CD4-positive, alpha-beta T cell treated with Interleukin-12 subunit alpha and Interleukin-12 subunit beta, for 1 hour (primary cell): ENCODE results near the gene HDAC8.
"Not testable (repeated sequence)": the region's sequence is repeated elsewhere in the genome, so short reads cannot be mapped to it uniquely, and the experiment has no call there.

Experiments used
- DNase-seq: peaks from one replicate; pipeline ENCODE4 v3.0.0-alpha.2; 2020

The HDAC8 gene

DNA sequence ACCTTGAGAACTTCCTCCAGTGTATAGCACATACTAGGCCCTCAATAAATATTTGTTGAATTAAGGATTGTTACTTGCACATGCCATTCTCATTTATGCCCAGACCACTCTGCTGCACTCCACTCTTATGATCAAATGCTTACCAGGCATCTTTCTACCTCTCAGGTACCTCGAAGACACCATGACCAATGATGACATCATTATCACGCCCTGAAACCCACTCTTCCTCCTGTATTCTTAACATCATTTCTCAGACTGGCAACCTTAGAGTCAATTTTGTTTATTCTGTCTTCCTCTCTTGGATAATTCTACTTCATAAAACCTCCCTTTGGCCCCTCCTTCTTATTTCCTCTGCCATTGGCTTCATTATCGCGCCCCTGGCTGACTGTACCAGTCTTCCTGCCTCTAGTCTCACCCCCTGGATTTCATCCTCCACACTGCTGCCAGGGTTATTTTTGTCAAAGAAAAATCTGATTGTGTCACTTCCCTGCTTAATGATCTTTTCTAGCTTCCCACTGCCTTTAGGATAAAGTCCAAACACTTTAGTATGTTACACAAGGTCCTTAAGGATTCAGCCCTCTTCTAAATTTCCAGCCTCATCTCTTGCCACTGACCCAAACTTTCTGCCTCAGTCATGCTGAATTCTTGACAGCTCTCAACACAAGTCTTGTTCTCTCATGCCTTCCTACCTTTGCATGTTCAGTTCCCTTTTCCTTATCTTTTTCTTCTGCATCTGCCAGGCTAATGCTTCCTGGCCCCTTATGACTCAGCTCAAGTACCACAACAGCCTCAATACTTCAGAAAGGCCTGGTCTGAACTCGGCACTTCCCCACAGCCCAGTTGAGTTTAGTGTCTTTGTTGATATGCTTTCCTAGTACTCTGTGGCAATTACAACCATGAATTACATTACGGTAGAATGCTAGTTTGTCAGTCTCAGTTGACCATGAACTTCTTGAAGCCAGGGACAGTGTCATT lies 45.8 kb downstream of the HDAC8 start:
- DNase-seq: no peak

DNA sequence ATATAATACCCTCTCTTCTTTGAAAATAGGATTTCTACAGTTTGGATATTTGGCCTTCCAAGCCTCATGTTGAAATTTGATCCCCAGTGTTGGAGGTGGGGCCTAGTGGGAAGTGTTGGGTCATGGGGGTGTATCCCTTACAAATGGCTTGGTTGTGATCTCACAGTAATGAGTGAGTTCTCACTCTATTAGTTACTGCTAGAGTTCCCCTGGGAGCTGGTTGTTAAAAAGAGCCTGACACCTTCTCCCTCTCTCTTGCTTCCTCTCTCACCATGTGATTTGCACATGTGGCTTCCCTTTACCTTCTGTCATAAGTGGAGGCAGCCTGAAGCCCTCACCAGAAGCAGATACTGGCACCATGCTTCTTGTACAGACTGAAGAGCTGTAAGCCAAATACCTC lies 73.9 kb downstream of the HDAC8 start:
- no peak for DNase-seq

DNA sequence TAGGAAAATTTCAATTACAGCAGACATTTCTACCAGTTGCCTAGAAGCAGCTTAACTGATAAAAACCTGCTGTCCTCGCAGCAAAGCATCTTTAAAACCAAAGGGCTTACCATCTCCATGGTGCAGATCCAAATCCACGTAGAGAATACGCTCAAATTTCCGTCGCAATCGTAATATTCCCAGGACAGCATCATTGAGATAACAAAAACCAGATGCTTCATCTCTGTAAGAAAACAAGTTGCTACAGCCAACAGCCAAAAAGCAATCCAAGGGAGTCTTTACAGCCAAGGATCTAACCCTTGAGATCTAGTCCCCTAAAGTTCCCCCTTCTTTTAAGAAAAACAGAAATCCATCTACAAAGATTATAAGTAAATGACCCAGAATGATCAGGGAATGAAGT lies 77.6 kb downstream of the HDAC8 start:
- no peak for DNase-seq

DNA sequence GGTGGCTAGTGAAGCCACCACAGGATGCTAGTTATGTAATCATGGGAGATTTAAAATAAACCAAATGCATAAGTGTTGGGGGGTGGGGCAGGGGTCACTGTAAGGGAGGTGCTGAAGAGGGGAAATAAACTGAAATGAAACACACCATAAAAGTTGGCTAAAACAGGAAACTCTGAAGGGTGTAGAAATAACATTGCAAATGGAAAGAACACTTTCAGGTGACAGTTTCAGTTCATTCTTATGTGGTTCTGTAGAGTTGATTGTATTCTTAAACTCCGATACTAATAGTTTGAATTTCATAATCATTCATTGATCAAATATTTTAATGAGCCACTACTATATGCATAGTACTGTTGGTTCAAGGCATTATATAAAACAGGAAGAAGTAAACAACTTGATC lies 80.1 kb downstream of the HDAC8 start:
- no peak for DNase-seq

DNA sequence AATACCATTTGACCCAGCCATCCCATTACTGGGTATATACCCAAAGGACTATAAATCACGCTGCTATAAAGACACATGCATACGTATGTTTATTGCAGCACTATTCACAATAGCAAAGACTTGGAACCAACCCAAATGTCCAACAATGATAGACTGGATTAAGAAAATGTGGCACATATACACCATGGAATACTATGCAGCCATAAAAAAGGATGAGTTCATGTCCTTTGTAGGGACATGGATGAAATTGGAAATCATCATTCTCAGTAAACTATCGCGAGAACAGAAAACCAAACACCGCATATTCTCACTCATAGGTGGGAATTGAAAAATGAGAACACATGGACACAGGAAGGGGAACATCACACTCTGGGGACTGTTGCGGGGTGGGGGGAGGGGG lies 82.4 kb downstream of the HDAC8 start:
- DNase-seq: not testable (repeated sequence)

DNA sequence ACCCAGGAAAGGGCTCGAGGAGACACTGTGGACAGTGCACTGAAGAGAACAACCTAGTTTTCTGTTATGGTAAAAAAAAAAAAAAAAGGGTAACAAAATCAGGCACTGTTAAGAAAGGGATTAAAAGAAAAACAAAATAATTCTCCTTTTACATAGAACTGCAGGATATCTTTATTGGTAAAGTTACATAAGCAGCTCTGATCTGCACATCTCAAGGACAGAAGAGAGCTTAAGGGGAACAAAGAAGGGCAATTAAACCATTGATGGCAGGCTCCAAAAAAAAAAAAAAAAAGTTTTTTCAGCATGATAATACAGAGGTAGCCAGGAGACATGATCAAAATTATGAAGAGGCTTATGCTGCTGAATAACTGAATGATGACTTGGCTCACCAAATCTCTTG lies 85.0 kb downstream of the HDAC8 start:
- DNase-seq: no peak

GRCh38 chrX:72479324-72480274 lies 93.0 kb downstream of the HDAC8 start:
- DNase-seq: no peak

DNA sequence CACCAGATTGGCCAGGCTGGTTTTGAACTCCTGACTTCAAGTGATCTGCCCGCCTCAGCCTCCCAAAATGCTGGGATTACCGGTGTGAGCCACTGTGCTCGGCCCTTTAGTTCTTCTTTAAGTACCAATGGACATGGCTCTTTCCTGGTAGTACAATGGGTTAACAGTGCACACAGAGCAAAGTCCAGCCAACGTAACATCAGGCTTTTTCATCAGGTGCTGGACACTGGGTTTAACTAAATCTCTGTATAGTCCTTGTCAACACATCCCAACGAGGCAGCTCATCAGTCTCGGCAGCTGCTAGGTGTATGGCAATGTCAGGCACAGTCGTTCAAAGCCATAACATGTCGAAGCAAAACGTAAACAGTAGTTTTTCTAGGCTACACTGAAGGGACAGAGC lies 93.8 kb downstream of the HDAC8 start:
- no peak for DNase-seq

GRCh38 chrX:72478351-72478750 lies 94.3 kb downstream of the HDAC8 start:
- DNase-seq: no peak

DNA sequence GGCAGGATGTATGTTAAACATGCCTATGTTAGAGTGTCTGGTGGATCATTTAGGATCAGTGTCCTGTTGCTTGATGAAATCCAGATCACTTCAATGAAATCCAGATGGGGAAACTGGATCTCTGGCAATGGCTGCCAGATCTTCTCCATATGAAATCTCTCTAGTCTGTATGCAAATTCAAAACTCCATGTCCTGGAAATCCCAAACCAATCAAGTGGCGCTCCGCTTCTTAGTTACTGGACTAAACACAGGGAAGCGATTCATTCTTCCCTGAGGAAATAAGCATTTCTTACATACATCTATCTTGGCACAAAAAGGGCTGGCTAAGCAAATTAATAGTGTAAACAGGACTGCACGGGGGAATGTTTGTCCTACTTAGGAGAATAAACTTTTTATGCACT lies 94.9 kb downstream of the HDAC8 start:
- no peak for DNase-seq

DNA sequence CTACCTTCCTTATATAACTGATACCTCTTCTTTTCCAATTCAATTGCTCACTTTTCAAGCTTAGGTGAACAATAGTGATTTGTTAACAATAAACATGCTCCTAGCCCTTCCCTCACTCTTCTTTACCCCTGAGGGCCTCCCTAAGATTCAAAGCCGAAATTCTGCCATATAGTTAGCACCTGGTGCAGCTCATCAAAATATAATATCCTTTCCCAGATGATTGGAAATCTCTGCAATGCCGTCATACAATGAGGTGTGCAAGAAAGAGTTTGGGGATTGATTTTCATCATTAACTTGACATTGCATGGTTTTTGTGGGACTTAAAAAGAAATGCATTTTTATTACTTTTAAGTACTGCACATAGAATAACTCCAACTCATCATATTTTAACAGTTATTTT lies 95.3 kb downstream of the HDAC8 start:
- DNase-seq: no peak

DNA sequence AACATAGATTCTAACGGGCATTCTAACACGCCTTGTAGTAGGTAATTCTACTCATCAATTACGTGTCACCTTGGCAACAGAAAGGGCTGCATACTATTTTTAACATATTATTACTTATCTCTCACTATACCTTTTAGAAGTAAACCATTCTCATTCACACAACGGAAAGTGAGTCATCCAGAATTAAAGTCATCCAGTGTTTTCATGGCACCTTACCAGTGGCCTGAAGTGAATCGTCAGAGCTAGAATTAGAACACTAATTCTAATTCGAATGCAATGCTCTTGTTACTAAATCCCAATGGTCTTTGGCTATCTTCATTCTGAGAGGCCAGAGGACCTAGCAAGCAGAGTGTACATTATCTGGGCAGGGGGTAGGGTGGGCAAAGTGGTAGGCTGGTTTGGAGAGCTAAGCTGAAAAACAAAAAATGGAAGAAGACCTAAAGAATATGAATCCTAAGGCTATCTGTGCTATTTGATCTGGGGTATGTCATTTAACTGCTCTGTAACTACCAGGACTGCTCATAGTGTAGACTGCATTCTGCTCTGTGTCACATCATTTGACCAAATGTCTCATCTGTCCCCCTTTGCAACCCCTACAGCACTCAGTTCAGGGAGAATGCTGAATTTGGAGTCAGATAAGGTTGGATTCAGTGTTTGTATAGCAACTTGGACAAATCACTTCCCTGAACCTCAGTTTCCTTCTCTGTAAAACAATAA lies 96.5 kb downstream of the HDAC8 start:
- no peak for DNase-seq

DNA sequence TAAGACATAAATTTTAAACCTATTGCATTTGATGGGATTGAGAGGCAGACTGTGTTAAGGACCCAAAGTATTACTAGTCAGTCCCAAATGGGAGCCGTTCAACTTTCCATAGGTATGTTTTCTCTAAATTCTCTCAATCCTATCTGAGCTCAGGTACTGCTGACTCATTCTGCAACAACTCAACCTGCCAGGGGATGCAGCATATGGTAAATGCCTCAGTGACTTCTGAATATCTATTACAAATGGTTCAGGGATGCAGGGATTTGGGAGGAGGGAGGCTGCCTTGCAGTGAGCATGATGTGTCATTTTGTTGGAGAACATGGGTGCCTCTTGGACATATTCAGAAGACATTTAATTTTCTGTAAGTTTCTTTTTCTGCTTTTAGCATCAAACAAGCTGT lies 97.3 kb downstream of the HDAC8 start:
- no peak for DNase-seq

DNA sequence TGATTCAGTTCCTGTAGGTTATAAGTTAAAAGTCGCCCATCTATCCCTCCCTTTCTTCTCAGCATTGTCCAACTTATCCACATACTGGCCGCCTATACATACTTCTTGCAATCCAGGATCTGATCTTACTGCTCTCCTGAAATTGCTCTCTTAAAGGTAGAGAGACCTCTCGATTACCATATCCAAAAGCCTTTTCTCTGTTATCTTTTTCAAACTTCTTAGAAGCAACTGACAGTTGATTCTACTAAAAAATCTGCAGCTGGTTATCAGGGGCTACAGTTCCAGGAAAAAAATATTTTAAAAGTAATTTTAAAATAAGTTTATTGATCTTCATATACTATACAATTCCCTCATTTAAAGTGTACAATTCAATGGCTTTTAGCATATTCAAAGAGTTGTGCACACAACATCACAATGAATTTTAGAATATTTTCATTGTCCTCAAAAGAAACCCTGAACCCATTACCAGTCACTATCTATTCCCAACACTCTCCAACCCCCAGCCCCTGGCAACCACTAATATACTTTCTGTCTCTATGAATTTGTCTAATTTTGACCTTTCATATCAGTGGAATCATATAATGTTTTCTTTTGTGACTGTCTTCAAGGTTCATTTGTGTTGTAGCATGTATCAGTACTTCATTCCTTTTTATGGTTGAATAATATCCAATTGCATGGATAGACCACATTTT lies 102.0 kb downstream of the HDAC8 start:
- DNase-seq: no peak

- DNase-seq: no peak
Measured at GRCh38 chrX:72470117-72470516, 102.5 kb downstream of the HDAC8 start.

GRCh38 chrX:72468607-72469006 lies 104.0 kb downstream of the HDAC8 start:
- DNase-seq: no peak

GRCh38 chrX:72467135-72467534 lies 105.5 kb downstream of the HDAC8 start:
- no peak for DNase-seq

GRCh38 chrX:72466493-72466892 lies 106.2 kb downstream of the HDAC8 start:
- DNase-seq: no peak

DNA sequence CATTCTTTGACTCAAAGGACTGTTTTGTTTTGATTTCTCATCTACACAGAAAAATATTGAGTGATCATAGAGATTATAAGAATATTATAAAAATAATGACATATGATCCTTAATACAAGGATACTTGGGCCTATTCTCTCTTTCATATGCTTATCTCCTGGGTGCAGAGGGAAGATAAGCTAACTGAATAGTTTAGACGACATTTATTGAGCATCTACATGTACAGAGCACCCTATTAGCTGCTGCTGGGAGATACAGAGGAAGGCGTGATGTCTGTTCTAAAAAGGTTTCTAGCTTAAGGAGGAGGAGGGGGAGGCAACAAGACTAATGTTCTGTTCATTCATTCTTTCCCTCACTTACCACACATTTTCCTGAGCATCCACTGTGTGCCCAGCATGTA lies 106.8 kb downstream of the HDAC8 start:
- DNase-seq: no peak

GRCh38 chrX:72461766-72462165 lies 110.9 kb downstream of the HDAC8 start:
- no peak for DNase-seq

DNA sequence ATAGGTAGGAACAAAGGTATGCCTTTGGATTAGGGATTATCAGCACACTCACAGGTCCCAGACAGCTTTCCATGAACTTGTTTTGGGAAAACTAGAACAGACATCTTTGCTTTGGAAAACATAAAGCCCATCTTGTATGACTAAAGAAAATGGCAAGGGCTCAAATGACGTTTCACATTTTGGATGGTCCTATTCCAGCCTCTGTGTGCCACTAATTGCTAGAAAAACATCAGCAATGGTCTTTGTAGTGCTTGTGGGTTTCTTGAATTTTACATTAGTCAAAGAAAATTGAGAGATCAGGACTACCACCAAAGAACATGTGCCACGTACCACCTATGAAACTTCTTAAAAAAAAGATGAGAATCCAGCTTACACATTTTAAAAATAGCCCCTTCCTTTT lies 111.4 kb downstream of the HDAC8 start:
- DNase-seq: no peak

GRCh38 chrX:72460715-72461114 lies 111.9 kb downstream of the HDAC8 start:
- no peak for DNase-seq
